GM21529 (cell line): Measurements from ENCODE around the gene ATP23.

Source experiments
- ATAC-seq: cut with Tn5 transposase; IDR thresholded peaks from one replicate; pipeline ENCODE4 v1.9.1; 2021; ENCODE audit not compliant: unreplicated experiment

The ATP23 gene, protein sequence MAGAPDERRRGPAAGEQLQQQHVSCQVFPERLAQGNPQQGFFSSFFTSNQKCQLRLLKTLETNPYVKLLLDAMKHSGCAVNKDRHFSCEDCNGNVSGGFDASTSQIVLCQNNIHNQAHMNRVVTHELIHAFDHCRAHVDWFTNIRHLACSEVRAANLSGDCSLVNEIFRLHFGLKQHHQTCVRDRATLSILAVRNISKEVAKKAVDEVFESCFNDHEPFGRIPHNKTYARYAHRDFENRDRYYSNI

DNA sequence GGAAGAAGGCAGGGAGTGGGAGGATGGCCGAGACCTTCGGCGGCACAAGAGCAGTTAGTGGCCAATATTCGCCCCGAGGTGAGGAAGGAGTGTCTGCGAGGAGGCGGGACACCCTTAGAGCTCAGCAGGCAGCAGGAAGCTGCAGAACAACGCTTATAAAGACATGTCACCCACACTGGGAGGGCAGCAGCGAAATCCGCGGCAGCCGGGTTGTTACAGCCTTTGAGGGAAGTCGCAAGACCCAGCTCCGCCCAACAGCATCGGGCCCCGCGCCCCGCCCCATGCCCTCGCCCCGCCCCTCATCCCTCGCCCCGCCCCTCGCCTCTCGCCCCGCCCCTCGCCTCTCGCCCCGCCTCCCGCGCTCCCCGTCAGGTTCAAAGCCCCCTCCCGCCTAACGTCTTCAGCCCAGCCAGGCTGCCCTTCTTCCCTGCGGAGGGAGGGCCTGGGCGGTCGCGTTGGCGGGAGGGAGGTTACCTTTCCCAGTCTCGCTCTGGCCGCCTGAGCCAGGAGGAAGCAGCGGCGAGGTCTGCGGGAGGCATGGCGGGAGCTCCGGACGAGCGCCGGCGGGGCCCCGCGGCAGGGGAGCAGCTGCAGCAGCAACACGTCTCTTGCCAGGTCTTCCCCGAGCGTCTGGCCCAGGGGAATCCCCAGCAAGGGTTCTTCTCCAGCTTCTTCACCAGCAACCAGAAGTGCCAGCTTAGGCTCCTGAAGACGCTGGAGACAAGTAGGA lies at the start of gene ATP23:
TSS of gene ATP23 (plus strand) at position 403 of the 730 bp plus-strand sequence. CDS start at position 538, 135 bp downstream.
- peak; percentile 79 for ATAC-seq

DNA sequence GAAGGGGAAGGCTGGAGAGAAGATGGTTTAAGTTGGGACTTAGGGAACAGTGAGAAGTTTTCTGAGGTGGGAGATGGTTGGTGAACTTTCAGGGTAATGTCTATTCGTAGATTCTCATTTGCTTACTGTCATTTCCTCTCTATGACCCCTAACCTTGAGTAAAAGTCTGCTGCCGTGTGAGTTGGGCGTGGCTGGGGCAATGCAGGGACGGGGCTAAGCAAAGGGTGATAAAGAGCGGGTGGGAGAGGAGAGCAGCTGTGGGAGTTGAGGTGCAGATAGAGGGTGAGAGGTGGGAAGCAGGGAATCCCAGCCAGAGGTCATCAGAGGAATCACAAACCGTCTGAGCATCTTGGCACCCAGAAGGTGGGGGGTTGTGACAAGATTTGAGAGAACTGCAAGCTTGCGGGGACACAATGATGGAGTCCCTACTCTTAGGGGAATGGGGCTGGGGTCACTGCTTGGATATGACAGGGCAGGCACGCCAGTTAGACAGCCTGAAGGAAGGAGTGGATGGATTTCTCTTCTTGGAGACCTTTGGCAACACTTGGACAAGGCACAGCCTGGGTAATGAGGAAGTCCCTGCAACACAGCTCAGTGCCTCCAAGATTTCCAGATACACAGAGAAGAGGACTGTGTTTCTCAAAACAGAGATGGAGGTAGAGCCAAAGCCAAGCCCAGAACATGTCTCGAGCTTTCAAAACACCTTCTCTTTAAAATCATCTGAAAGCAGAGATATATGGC lies 49.0 kb upstream of the ATP23 start:
- ATAC-seq: no peak

DNA sequence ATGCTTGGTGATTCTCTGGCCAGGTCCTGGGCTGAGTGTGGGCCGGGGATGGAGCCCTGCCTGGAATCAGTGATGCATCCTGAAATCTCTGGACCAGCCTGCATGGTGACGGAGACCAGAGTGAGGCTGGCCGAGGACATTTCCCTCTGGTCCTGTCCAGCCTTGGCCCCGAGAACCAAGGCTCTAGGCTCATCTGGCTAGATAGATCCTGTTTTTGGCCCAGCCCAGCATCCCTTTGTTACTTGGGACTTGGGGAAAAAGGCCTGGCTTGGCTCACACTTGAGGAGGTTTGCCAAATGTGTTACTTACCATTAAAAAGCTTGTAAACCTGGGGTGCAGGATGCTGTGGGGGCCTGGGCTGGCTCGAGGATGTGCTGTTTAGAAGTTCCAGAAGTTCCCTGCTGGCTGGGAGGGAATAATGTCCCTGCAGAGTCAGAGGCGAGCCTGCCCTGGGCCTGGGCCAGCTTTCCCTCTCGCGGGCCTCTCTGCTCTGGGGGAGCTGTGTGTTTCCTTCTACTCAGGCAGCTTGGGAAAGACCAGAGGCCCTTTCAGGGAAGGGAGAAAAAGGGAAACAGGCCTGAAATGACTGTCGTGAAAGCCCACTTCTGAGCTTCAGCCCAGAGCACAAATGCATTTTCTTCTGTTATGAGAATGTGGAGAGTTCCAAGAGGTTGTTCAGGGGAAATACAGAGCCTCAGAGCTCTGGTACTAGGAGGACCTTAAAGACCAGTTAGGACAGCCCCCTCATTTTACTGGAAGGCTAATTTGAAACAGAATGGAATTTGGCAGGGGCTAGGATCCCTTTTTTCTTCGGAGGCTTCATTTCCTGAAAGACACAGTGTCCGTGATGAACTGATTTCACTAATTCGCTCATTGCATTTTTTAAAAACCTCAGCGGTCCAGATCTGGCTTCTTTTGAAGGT lies 47.7 kb upstream of the ATP23 start:
- ATAC-seq: no peak

DNA sequence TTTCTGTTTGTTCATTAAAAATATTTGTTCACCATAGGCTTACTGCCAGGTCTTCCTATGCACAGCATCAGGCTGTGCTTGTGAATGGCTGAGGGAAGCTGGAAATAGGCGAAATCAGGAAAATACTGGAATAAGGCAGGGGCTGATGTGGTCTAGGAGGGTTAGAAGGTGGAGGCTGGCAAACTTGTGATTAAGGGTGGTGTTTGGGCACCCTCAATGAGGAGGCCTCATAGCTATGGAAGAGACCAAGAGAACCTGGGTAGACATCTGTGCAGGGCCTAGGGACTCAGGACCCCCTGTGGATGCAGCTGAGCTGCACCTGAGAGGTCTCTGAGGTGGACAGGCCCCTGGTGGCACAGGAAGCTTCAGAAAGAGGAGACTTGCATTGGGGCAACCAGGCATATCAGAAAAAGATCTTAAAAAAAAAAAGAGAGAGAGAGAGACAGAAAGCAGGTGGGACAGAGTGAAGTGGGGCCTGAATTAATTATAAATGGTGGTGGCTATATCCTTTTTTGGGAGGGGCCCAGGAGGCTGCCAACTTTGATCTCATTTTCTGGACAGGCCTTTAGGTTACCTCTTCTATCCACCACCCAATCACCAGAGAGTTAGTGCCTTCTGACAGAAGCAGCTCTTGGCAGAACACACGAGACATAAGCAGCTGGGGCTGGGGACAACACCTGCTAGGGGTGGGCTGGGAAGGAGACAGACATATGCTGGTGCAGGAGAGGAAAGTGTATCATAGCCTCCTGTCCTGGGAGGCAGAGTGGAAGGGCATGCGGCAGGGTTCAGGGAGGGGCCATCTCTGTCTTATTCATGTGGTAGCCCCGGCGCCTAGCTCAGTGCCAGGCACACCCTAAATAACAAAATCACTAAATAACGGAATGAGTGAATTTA lies 46.7 kb upstream of the ATP23 start:
- ATAC-seq: no peak

DNA sequence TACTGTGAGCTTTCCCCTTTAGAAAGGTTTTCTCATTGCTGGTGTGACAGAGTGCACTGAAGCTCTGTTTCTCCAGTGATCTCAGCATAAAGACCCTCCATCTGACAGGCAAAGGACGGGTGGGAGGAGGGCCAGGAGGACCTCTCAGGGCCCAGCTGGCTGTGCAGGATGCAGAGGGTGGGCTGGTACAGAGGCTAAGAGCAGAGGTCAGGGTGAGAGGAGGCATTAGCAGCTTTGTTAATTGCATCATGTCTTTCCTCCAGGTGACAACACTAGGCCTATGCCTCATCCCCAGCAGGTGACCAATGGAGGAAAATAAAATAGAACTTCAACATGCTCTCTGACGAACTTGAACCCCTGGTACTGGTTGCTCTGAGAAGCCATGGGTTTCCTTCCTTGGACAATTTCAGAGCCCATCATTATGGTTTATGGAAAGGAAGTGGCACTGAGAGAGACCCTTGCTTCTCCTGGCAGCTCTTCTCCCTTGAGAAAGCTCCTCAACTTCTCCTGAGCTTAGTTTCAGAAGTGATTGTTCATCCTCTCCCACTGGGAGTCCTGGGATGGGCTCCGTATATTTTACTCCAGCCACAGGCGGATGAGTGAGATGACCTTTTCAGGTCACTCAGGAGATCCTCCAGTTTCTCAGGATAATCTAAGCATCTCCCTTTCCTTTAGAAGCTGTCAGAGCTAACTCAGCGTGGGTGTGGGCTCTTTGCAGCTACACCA lies 45.8 kb upstream of the ATP23 start:
- no peak for ATAC-seq

DNA sequence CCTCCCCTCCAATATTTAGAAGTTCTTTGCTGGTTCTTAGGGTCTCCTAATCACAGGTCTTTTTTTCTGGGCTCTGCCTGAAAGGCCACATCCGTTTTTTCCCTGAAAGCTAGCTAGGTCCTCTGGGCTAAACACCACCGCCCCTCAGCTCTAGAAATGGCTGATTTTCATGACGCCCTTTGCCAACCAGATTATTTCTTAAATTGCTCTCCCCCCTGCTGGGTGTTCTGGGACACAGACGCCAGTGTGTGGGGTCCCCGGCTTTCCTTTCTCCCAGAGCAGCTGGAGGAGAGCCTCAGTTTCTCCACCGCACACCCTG lies 45.3 kb upstream of the ATP23 start:
- no peak for ATAC-seq

DNA sequence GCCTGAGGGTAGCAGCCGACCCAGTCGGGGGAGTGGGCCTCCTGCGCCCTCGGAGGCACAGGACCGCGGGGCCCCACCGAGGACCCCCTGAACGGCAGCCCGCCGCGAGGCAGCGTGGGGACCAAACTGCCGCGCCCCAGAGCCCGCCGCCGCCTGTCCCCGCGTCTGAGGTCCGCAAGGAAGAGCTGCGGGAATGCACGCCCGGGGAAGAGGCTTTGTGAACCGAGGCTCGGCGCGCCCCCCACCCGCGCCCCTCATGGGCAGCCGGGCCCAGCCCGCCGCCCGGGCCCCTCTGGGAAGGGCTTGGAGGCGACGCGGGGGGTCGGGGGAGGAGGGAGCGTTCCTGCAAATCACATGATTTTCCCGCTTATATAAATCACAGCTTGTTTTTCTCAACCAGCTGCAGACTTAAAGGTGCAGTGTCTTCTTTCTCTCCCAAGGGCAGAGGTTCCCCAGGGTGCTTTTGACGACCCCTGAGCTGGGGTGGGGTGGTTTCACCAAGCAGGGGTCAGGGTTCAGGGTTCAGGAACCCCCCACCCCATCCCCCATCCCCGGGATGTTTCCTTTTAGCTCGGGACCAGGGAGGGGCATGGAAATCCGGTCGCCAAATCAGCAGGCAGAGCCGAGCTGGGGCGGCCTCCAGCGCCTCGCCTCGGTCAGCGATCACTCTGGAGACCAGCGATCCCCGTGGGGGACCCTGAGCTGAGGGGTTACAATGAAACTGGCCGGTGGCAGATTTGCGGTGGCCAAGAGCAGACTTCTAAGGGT lies 44.7 kb upstream of the ATP23 start:
- no peak for ATAC-seq

DNA sequence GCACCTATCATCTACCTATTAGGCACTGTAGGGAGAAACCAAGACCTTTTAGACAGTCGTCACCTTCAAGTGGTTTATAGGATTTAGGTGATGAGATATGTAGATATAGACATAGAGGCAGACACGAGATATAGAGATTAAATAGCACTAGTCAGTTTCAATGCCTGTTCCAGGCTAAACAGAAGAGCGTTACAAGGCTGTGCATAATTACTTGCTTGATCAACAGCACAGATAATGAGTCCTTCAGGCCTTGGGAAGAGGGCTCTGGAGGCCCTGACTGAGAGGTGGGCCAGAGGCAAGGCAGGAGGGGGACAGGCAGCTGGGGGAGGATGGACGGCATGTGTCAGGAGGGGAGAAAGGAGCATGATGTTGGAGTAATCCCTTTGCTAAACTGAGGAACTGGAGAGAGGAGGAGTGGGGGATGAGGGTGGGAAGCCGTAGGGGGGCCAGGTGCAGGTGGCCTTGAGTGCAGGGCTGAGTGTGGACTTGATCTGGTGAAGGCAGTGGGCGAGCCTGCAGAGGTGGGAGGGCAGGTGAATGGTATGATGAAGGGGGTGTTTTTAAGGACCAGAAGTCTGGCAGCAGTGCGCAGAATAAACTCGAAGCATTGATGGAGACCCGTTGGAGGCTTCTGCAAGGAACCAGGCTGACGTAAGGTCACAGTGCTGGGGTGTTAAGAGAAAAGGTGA lies 43.9 kb upstream of the ATP23 start:
- ATAC-seq: no peak

DNA sequence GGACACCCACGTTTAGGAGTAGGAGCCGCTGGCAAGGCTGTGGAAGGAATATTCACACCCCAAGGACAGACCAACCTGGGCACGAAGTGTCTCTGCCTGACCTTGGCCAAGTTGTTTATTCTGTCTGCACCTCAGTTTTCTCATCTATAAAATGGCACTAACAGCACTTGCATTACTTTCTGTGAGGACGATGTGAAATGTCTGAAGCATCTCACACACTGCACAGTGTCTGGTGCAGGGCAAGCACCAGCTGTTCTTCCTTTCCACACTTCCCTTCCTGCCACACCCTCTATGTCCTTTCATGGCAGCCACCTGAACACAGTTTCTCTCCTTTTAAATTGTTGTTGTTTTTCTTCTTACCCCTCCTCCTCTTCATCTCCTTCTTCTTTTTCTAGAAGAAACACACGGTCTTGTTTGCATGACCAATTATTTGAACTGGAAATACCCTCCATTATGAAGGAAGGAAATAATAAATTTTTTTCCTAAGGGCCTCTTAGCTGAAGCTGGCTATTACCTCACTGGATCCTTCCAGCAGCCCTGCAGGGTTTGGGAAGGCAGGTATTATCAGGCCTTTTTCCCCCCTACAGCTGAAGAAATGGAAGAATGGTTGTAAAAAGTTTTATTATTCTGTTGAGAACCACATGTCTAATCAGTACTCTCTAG lies 42.9 kb upstream of the ATP23 start:
- ATAC-seq: peak; percentile 34

DNA sequence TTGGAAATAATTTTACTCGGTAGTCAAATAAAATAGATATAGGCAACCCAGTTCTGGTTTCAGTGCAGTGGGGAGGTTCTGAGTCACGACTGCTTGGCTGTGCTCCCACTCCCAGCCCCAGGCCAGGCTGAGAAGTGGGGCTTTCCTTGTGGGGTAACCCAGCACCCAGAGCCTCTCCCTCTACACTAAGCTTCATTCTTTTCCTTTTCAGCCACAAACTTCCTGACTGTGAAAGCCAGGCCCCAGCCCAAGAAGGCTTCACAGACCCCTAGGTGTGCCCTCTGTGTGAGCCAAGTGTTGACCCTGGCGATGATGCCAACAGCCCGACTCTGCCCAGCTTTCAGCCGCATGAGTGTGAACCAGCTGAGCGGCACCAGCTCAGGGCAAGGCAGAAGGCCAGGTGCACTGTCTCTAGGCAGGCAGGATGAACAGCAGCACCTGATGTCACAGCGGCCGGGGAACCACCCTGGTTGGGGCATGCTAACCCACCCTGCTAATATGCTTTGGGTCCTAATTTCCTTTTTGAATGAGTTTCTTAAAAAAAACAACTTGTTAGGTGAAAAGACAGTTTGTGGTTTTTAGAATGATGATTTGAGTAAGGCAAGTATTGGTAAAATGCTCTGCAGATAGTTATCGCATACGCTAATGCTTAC lies 42.2 kb upstream of the ATP23 start:
- ATAC-seq: peak; percentile 85

DNA sequence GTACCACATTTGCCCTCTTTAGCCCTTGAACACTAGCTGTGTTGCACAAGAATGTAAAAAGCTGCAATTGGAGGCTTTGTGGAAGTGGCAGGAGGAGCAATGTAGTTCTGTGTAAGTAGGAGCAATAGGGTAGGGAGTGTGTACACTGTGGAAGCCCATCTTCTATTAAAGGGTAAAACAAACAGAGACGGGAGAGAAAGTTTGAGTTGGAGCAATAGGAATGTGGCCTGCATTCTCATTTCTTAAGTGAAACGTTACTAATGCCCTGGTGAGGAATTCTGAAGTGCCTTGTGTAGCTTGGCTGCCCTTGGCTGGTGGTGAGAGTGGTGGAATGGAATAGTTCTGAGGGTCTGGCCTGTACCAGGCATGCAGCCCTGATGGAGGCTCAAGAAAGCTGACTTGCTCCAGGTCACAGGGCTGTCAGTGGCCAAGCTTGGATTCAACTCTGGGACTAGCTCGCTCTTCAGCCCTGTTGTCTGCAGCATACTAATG lies 38.8 kb upstream of the ATP23 start:
- ATAC-seq: no peak

DNA sequence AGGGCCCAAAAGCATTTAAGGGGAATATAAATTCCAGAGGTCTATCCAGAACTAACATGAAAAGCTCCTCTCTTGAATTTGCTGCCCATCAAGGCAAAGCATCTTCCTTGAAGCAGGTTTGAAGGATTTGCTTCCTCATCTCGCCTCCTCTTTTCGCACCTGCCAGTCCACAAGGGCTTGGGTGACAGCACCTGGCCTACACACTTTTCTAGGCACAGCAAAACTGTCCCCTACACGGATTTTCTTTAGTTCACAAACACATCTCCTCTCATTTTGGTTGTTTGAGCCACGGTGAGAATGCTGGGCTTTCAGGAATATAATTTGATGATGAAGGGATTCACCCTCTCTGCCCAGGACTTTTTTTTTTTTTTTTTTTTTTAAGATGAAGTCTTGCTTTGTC lies 36.9 kb upstream of the ATP23 start:
- no peak for ATAC-seq

DNA sequence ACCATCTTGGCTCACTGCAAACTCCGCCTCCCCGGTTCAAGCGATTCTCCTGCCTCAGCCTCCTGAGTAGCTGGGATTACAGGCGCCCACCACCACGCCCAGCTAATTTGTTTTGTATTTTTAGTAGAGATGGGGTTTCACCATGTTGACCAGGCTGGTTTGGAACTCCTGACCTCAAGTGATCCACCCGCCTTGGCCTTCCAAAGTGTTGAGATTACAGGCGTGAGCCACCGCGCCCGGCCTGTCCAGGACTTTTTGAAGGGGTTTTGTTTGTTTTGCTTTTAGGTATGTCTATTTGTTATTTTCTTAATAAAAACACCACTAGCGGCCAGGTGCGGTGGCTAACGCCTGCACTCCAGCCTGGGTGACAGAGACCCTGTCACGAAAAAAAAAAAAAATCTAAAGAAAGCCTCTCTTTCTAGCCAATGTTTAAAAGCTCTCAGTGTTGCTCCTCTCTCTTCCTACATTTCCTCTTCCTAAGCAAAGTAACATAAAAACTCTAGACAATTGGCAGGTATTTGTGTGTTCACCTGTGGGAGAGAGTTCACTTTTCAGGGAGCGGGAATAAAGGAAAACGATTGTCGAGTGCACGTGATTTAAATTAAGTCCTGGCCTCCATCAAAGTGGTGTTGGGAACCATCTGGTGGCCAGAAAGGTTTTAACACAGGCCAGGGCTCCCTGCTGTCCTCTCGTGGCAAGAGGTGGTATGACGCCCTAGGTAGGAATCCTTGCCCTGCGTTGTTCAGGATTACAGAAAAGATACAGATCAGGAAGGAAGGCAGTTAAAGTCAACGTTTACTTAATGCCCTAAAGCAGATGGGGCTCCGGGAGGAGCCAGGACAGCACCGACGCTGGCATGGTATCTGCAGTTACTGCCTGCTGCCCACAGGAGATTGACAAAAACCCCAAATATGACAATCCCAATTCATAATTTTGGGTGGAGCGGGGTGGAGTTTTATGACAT lies 36.2 kb upstream of the ATP23 start:
- peak; percentile 93 for ATAC-seq

DNA sequence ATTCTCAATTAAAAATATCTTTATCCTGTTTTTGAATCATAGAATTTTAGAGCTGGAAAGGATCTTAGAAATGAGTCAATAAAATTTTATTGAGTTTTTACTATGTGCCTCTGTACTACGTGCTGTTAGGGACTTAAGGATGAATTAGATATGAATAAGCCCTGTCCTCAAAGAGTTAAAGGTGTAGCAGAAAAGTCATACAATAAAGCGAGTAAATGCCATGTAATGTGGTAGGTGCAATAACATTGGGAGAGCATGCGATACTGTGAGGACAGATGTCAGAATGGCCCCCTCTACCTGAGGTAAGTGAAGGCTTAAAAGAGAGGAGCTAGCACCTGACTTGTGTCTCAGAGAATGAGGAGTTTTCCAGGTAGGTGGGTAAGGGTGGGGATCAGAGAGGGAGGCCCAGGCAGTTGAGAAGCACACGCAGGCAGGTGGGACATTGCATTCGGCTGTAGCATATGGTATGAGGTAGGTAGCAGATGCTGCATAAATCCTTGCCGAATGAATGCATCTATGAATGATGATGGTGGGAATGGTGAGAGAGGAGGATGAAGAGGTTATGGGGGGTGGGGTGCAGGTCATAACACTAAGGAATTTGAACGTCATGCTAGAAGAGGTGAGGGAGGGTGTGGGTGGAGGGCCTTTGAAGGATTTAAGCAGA lies 35.4 kb upstream of the ATP23 start:
- no peak for ATAC-seq

DNA sequence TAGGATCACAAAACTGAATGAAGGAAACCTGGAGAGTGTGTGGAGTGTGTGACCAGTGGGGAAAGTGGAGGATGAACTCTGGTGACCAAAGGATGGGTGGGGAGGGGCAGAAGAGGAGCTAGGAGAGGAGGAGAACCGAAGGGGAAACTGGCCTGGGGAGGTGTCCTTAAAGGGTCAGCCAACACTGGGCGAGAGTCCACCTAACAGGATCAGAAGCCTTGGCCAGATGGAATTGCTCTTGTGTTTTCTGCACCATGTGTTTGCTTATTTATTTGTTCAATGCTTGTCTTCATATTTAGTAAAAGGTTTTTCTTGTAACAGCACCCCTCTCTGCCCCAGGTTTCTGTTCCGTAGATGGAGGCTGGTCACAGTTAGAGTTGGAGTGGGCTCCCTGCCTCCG lies 34.5 kb upstream of the ATP23 start:
- ATAC-seq: no peak
